Skeletal muscle cell (primary cell): ENCODE measurements around the gene AKR1C3.
A peak's percentile ranks its signal among the peaks of the same experiment; 100 is the strongest.
"Not testable (repeated sequence)": the region's sequence is repeated elsewhere in the genome, so short reads cannot be mapped to it uniquely, and the experiment has no call there.

Experiments used
- DNase-seq: peaks from one replicate; pipeline ENCODE4 v3.0.0-alpha.2; 2010; ENCODE audit warnings: low read depth
- H3K4me3 ChIP-seq: 2 replicates; pipeline ENCODE4 v1.5.1; 2011; ENCODE audit warnings: low read depth, mild to moderate bottlenecking, control low read depth, low read length, moderate library complexity

Gene AKR1C3

GRCh38 chr10:5094265-5095205 lies at the start of gene AKR1C3:
Gene AKR1C3 (plus strand): TSS chr10:5094414. CDS start chr10:5094445, 31 bp downstream.
- H3K4me3 ChIP-seq = peak within 1 kb of the TSS; percentile 35
- DNase-seq = peak; percentile 30

- no peak overlapping the region for H3K4me3 ChIP-seq
- DNase-seq = no peak
Observed at GRCh38 chr10:5045095-5045494, 49.1 kb upstream of the AKR1C3 start.

- H3K4me3 ChIP-seq = no peak overlapping the region
- no peak for DNase-seq
Observed at GRCh38 chr10:5046410-5046809, 47.8 kb upstream of the AKR1C3 start.

DNA sequence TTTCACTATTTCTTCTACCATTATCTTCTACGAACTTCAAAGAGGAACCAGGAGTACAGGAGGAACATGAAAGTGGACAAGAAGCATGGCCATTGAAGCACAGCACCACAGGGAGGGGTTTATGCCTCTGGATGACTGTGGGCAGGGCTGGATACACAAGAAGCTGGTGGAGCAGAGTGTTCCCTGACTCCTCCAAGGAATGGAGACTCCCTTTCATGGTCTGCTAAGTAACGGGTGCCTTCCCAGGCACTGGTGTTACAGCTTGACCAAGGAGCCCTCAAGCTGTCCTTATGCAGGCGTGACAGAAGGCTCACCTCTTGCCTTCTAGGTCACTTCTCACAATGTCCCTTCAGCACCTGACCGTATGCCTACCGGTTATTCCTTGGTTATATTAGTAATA lies 47.2 kb upstream of the AKR1C3 start:
- not testable (repeated sequence) for H3K4me3 ChIP-seq, DNase-seq

DNA sequence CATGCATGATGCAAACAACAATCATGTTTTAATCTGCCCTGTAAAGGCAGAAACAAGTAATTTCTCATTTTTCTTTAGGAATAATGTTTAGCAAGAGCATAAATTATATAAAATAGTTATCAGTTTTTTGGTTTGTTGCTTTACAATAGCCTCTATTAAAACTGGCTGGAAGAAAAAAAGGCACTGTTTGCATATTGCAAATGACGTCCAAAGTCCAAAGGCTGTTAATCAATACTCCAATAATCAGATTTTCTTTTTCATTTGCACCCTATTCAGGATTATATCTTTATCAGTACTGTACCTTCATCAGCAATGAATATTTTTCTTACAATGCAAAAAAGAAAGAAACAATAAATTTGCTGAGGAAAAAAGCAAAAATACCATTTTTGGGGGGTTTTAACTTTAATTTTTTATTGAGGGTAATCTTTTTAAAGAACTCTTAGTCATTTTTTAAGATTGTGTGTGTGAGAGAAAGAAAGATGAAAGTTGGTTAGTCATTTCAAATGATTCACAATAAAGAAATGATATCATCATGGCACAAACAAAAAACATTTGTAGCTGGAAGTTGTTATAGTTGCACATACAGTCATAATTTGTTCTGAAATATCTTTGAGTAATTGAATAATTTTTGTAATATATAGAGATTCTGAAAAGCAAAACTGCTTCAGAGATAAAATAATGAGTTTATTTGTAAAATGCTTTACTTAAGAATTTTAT lies 46.1 kb upstream of the AKR1C3 start:
- no peak for DNase-seq
- H3K4me3 ChIP-seq = no peak overlapping the region

DNA sequence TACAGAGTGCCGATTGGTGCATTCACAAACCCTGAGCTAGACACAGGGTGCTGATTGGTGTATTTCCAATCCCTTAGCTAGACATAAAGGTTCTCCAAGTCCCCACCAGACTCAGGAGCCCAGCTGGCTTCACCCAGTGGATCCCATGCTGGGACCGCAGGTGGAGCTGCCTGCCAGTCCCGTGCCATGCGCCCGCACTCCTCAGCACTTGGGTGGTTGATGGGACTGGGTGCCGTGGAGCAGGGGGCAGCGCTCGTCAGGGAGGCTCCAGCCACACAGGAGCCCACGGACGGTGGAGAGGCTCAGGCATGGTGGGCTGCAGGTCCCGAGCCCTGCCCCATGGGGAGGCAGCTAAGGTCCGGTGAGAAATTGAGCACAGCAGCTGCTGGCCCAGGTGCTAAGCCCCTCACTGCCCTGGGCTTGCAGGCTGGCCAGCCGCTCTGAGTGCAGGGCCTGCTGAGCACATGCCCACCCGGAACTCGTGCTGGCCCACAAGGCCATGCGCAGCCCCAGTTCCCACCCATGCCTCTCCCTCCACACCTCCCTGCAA lies 41.2 kb upstream of the AKR1C3 start:
- not testable (repeated sequence) for H3K4me3 ChIP-seq, DNase-seq

DNA sequence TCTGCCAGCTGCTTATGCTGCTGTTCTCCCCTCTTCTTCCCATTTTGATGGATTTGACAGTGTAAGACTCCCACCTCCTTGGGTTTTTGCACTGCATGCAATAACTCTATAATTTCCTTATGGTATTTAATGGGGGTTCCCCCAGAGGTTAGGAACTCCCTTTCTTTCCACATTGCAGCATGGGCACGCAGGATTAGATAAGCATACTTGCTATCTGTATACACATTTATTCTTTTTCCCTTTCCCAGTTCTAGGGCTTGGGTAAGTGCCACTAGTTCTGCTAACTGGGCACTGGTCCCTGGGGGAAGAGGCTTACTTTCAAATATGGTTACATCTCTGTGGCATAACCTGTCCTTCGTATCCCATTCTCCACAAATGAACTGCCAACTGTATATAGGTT lies 39.4 kb upstream of the AKR1C3 start:
- H3K4me3 ChIP-seq, DNase-seq: not testable (repeated sequence)

DNA sequence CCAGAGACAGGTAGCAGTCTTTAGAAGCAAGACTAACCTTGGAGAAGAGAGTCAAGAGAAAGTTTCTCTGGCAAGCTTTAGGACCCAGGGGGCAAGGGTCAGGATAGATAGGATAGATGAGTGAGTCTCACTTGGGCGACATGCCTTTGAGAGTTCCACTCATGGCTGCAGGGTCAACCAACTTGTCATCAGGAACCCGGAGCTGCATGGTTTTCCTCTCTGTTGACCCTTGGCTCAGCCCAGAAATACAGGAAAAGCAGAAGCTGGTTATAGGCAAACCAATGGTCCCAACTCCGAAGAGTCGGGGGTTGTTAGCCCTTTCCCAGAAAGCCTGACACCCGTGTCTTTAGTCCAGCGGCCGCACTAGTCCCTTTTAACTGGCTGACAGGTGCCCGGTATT lies 34.9 kb upstream of the AKR1C3 start:
- not testable (repeated sequence) for H3K4me3 ChIP-seq, DNase-seq

- DNase-seq, H3K4me3 ChIP-seq: not testable (repeated sequence)
Observed at GRCh38 chr10:5060791-5061190, 33.4 kb upstream of the AKR1C3 start.

- DNase-seq = no peak
- no peak overlapping the region for H3K4me3 ChIP-seq
Observed at GRCh38 chr10:5064656-5065055, 29.6 kb upstream of the AKR1C3 start.

DNA sequence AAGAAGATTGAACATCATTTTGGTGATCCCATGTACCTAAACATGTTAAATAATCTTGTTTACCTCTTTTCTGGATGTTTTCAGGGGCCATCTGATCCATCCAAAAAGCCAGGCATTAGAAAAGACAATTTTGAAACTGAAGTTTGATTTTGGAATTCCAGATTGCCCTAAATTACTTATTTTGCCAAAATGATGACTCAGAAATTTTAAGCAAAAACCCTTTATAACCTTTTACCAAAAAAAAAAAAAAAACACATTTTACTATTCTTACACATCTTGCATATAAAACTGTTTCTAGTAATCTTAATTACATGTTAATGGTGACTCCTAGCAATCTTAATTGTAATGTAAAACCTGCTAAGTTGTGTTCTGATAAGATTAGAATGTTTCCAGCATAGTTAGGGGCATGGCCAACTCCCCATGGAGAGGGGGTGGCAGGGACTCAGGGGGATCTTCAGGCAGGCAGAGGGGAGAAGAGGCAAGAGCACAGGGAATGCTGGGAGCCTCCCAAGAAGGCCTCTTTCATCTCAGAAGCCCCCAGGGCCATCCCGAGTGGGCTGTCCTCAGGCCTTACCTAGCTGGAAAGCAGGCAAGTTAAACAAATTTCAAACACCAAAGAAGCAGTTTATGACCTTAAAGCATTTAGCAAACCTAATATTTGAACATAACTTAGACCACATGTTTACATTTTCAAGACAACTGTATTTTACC lies 25.8 kb upstream of the AKR1C3 start:
- H3K4me3 ChIP-seq = no peak overlapping the region
- no peak for DNase-seq

DNA sequence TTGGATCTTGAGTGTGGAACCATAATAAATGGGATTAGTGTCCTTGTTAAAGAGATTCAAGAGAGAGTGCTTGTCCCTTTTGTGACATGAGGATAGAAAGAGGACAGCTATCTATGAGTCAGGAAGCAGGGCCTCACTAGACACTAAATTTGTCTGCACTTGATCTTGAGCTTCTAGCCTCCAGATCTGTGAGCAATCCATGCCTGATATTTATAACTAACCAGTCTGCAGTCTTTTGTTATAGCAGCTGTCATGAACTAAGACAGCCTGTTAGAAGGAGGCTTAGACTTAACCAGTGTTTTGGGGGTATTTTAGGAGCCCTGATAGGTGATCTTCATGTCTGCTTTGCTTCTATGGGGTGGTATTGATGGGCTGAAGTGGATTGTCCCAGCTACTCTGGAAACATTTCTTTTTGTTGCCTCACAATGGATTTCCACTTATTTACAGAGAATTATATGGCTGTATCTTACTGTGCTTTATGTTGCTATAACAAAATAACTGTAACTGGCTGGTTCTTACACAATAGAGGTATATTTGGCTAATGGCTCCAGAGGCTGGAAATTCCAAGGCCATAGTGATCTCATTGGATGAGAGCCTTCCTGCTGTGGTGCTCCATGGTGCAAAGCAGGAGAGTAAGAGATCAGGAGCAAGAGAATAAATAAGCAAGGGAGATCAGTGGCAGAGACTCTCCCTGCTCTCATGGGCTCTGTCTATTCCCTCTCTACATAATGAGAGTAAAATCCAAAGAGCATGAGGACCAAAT lies 23.4 kb upstream of the AKR1C3 start:
- no peak overlapping the region for H3K4me3 ChIP-seq
- DNase-seq = no peak

DNA sequence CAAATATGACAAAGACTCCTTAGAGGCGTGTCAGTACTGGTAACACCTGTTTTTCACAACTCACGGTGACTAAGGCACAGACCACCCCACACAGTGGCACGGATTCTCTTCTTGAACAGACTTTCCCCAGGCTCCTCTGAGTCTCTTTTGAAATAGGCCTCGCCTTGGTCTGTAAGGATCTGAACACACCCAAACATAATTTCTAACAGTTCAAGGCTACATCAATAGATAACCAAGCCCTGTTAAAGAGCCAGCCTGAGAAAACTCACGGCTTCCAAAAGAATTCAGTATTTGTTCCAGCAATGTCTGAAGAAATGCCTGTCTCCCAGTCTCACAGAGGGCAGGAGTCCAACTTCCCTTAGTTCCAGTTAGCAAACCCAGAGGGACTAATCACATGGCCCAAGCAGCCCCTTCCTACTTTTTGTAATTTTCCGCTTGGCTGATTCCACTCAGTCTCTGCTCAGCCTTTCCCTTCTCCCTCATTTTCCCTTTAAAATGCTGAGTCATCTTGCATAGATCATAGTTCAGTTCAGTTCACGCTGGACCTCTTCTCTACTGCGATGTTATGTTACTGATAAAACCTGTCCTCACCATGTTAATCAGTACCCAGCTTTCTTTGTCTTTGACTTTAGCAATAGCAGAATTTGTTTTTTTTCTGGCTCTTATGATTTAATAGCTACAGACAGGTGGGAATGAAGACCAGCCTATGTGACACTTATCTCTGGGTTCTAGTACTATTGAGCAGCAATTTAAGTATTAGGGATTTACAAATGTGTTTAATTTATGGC lies 22.6 kb upstream of the AKR1C3 start:
- peak; percentile 96 for DNase-seq
- no peak overlapping the region for H3K4me3 ChIP-seq

GRCh38 chr10:5073659-5074058 lies 20.6 kb upstream of the AKR1C3 start:
- H3K4me3 ChIP-seq = no peak overlapping the region
- DNase-seq = no peak

GRCh38 chr10:5076615-5077014 lies 17.6 kb upstream of the AKR1C3 start:
- H3K4me3 ChIP-seq = no peak overlapping the region
- no peak for DNase-seq

- H3K4me3 ChIP-seq = no peak overlapping the region
- no peak for DNase-seq
Observed at GRCh38 chr10:5078547-5079180, 15.6 kb upstream of the AKR1C3 start.

DNA sequence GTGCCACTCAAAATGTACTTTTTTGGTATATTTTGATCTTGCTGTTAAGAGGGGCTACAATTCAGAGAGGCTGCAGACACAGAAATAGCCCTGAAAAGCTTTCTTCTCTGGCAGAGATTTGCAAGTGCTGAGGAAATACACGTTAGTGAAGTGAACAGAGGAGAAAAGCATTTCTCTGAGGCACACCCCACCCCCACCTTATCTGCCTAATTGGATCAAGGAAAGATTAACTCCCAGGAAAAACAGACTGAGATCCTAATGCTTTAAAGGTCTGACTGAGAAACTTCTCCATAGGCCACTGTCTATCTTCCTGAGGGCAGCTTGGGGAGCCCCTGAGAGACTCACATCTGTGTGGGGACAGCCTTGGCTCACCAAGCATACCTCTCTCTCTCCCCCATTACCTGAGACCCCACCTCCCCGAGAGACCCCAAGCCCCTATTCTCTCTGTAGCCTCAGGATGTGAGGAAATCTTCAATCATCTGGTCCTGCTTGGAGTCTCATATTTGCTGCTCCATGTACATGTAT lies 14.8 kb upstream of the AKR1C3 start:
- no peak for DNase-seq
- no peak overlapping the region for H3K4me3 ChIP-seq

DNA sequence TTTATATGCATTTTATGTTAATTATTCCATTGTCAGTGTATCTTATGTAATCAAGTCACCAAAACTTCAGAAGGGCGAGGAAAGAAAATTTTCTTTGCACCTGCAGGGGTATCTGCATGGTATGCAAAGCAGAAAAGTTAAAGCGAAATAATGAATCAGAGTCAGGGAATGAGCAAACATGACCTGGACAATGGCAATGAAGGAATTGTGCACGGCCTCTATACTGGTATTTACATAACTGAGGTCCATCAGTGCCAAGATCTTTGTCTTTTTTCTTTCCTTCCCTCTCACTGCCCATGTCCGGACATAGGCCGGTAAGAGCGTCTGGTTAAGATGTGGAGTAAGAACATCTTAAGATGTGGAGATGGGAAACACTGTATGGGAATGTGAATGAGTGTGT lies 14.4 kb upstream of the AKR1C3 start:
- H3K4me3 ChIP-seq = no peak overlapping the region
- no peak for DNase-seq
